Neural cell (in vitro differentiated cells): ENCODE results near the gene FOXF2. TPM values are rescaled to one million over a fixed set of nuclear protein-coding genes. Genes with fewer than 3 reads are reported as not detected.

Experiments
- H2AFZ ChIP-seq: fragments of 200-600, 300-800 bp; sonication (generic), shearing (Covaris generic); 2 replicates; pipeline ENCODE4 v1.6.0; 2014; ENCODE audit warnings: low read depth, mild to moderate bottlenecking, antibody characterized with exemption, low read length, moderate library complexity
- H3F3A ChIP-seq: fragments of 200-600 bp; shearing (Covaris generic); 2 replicates; pipeline ENCODE4 v1.6.1; 2016; ENCODE audit warnings: mild to moderate bottlenecking, moderate library complexity, mixed read lengths, antibody characterized with exemption, low read length; ENCODE audit not compliant: insufficient read depth, poor library complexity, severe bottlenecking
- H3K27ac ChIP-seq: fragments of 200-600, 300-800 bp; sonication (generic), shearing (Covaris generic); 2 replicates; pipeline ENCODE4 v1.5.1; 2014; ENCODE audit warnings: mild to moderate bottlenecking, low read length, moderate library complexity
- H3K27me3 ChIP-seq: fragments of 300-800, 200-600 bp; sonication (generic), shearing (Covaris generic); 2 replicates; pipeline ENCODE4 v1.6.0; 2014; ENCODE audit warnings: mild to moderate bottlenecking, low read depth, low read length, moderate library complexity; ENCODE audit not compliant: insufficient read depth
- H3K36me3 ChIP-seq: fragments of 300-800, 200-600 bp; sonication (generic), shearing (Covaris generic); 2 replicates; pipeline ENCODE4 v1.5.1; 2014; ENCODE audit warnings: mild to moderate bottlenecking, antibody characterized with exemption, low read length, moderate library complexity; ENCODE audit not compliant: insufficient read depth
- H3K4me2 ChIP-seq: fragments of 300-800, 200-600 bp; sonication (generic), shearing (Covaris generic); 2 replicates; pipeline ENCODE4 v1.6.0; 2014; ENCODE audit warnings: mild to moderate bottlenecking, low read length
- H3K4me3 ChIP-seq: fragments of 300-800, 200-600 bp; sonication (generic), shearing (Covaris generic); 2 replicates; pipeline ENCODE4 v1.5.1; 2014; ENCODE audit warnings: mild to moderate bottlenecking, low read length, moderate library complexity
- H3K79me2 ChIP-seq: fragments of 200-600 bp; shearing (Covaris generic); replicated peaks from 2 replicates; pipeline ENCODE4 v1.6.0; 2014; ENCODE audit warnings: mild to moderate bottlenecking, low read length, moderate library complexity; ENCODE audit not compliant: insufficient read depth
- H3K9ac ChIP-seq: fragments of 300-800, 200-600 bp; sonication (generic), shearing (Covaris generic); 2 replicates; pipeline ENCODE4 v1.6.1; 2016; ENCODE audit warnings: mild to moderate bottlenecking, low read length, mixed read lengths
- H3K9me2 ChIP-seq: fragments of 200-600 bp; shearing (Covaris generic); 2 replicates; pipeline ENCODE4 v1.6.1; 2016; ENCODE audit warnings: mild to moderate bottlenecking, low read length, mixed read lengths; ENCODE audit not compliant: insufficient read depth
- H3K9me3 ChIP-seq: fragments of 200-600, 300-800 bp; sonication (generic), shearing (Covaris generic); 2 replicates; pipeline ENCODE4 v1.6.1; 2016; ENCODE audit warnings: mild to moderate bottlenecking, mixed run types, low read length, moderate library complexity, mixed read lengths
- H4K20me1 ChIP-seq: fragments of 200-600 bp; shearing (Covaris generic); 2 replicates; pipeline ENCODE4 v1.6.1; 2016; ENCODE audit warnings: mild to moderate bottlenecking, mixed run types; ENCODE audit not compliant: insufficient read depth
- EP300 ChIP-seq: fragments of 450-650 bp; conservative IDR thresholded peaks from 2 replicates; pipeline ENCODE4 v1.6.1; 2014; ENCODE audit warnings: antibody characterized with exemption, mild to moderate bottlenecking, moderate library complexity; ENCODE audit not compliant: poor library complexity, severe bottlenecking
- EZH2 ChIP-seq: fragments of 200-600, 300-800 bp; shearing (Covaris generic), sonication (generic); IDR thresholded peaks from 2 replicates; pipeline ENCODE4 v1.6.1; 2014; ENCODE audit warnings: antibody characterized with exemption, low read length, borderline replicate concordance, mild to moderate bottlenecking; ENCODE audit not compliant: insufficient read depth, poor library complexity, severe bottlenecking
- MXI1 ChIP-seq: fragments of 450-650 bp; conservative IDR thresholded peaks from 2 replicates; pipeline ENCODE4 v1.6.1; 2014; ENCODE audit warnings: antibody characterized with exemption, mild to moderate bottlenecking; ENCODE audit not compliant: poor library complexity, severe bottlenecking
- POLR2AphosphoS5 ChIP-seq: IDR thresholded peaks from 2 replicates; pipeline ENCODE4 v1.6.1; 2012
- RAD21 ChIP-seq: fragments of 450-650 bp; conservative IDR thresholded peaks from 2 replicates; pipeline ENCODE4 v1.6.1; 2014; ENCODE audit warnings: antibody characterized with exemption, mild to moderate bottlenecking, moderate library complexity
- SMC3 ChIP-seq: fragments of 450-650 bp; conservative IDR thresholded peaks from 2 replicates; pipeline ENCODE4 v1.6.1; 2014; ENCODE audit warnings: antibody characterized with exemption, mild to moderate bottlenecking, moderate library complexity; ENCODE audit not compliant: poor library complexity
- TAF1 ChIP-seq: IDR thresholded peaks from 2 replicates; pipeline ENCODE4 v1.6.1; 2012; ENCODE audit warnings: low read depth
- polyA plus RNA-seq: library from polyadenylated mRNA; depleted of rRNA; stranded (reverse); fragments of >200 nt; gene quantifications from 2 replicates; pipeline ENCODE4 v1.2.3, GENCODE V29; 2014
- TF ChIP-seq, protein P1 (sequence below): fragments of 450-650 bp; IDR thresholded peaks from 2 replicates; pipeline ENCODE4 v1.5.1; 2014; ENCODE audit warnings: antibody characterized with exemption, mild to moderate bottlenecking, moderate library complexity; ENCODE audit not compliant: poor library complexity, severe bottlenecking
- TF ChIP-seq, protein P2 (sequence below): IDR thresholded peaks from 2 replicates; pipeline ENCODE4 v1.6.1; 2012; ENCODE audit warnings: borderline replicate concordance

FOXF2 gene
- polyA plus RNA-seq, 1 donor from 2014 or later, result not detected

DNA sequence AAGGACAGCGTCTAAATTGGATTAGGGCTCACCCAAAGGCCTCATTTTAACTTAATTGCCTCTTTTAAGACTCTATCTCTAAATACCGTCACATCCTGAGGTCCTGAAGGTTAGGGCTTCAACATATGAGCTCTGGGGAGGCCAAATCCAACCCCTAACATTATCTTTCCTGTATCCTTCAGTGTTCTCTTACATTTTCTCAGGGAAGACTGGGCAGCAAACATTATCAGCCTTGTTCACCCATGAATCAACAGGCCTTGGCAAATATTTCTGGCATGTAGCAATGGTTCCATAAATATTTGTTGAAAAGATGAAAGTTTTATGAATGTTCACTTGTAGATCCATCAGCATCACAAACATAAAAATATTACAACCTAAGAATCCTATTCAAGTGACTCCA is 24.6 kb upstream of the FOXF2 start:
- no peak overlapping the region for H3K4me3 ChIP-seq
- H3K4me2 ChIP-seq, result no peak overlapping the region
- H2AFZ ChIP-seq, result no peak overlapping the region
- H3F3A ChIP-seq, result no peaks in the 10 kb centered on the region
- no peaks in the 10 kb centered on the region for H3K36me3 ChIP-seq
- no peak overlapping the region for H3K27ac ChIP-seq
- H3K9ac ChIP-seq, result no peak overlapping the region
- H4K20me1 ChIP-seq, result no peaks in the 10 kb centered on the region
- TF ChIP-seq, protein P1, sequence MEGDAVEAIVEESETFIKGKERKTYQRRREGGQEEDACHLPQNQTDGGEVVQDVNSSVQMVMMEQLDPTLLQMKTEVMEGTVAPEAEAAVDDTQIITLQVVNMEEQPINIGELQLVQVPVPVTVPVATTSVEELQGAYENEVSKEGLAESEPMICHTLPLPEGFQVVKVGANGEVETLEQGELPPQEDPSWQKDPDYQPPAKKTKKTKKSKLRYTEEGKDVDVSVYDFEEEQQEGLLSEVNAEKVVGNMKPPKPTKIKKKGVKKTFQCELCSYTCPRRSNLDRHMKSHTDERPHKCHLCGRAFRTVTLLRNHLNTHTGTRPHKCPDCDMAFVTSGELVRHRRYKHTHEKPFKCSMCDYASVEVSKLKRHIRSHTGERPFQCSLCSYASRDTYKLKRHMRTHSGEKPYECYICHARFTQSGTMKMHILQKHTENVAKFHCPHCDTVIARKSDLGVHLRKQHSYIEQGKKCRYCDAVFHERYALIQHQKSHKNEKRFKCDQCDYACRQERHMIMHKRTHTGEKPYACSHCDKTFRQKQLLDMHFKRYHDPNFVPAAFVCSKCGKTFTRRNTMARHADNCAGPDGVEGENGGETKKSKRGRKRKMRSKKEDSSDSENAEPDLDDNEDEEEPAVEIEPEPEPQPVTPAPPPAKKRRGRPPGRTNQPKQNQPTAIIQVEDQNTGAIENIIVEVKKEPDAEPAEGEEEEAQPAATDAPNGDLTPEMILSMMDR, result no peak
- TF ChIP-seq TAF1 (no peak), MXI1 (no peak), POLR2AphosphoS5 (no peak), EZH2 (no peak), EP300 (no peak), SMC3 (no peak), RAD21 (no peak)
- TF ChIP-seq, protein P2, sequence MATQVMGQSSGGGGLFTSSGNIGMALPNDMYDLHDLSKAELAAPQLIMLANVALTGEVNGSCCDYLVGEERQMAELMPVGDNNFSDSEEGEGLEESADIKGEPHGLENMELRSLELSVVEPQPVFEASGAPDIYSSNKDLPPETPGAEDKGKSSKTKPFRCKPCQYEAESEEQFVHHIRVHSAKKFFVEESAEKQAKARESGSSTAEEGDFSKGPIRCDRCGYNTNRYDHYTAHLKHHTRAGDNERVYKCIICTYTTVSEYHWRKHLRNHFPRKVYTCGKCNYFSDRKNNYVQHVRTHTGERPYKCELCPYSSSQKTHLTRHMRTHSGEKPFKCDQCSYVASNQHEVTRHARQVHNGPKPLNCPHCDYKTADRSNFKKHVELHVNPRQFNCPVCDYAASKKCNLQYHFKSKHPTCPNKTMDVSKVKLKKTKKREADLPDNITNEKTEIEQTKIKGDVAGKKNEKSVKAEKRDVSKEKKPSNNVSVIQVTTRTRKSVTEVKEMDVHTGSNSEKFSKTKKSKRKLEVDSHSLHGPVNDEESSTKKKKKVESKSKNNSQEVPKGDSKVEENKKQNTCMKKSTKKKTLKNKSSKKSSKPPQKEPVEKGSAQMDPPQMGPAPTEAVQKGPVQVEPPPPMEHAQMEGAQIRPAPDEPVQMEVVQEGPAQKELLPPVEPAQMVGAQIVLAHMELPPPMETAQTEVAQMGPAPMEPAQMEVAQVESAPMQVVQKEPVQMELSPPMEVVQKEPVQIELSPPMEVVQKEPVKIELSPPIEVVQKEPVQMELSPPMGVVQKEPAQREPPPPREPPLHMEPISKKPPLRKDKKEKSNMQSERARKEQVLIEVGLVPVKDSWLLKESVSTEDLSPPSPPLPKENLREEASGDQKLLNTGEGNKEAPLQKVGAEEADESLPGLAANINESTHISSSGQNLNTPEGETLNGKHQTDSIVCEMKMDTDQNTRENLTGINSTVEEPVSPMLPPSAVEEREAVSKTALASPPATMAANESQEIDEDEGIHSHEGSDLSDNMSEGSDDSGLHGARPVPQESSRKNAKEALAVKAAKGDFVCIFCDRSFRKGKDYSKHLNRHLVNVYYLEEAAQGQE, result no peak
- no peaks in the 10 kb centered on the region for H3K9me3 ChIP-seq
- H3K9me2 ChIP-seq, result no peaks in the 10 kb centered on the region
- no peaks in the 10 kb centered on the region for H3K27me3 ChIP-seq
- no peaks in the 10 kb centered on the region for H3K79me2 ChIP-seq

DNA sequence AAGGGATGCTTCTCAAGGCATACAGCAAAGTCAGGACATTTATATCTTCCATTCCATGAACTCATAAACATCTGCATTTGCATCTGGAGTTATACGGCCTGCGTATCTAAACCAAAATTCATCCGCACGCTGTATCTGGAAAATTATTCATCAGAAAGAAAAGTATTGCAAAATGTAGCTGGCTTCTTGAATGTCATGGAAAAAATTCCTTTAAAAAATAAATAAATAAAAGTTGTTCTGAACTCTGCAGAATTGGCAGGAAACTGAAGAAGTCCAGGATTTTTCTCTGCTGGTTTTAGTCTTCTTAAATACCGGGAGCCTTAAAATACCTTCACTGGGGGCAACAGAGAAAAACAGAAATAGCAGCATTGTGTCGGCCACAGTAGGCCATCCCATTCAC is 23.7 kb upstream of the FOXF2 start:
- H4K20me1 ChIP-seq, result no peaks in the 10 kb centered on the region
- no peak overlapping the region for H3K4me3 ChIP-seq
- no peaks in the 10 kb centered on the region for H3K79me2 ChIP-seq
- H3K9me2 ChIP-seq, result no peaks in the 10 kb centered on the region
- H3K27me3 ChIP-seq, result no peaks in the 10 kb centered on the region
- TF ChIP-seq, protein P2, result no peak
- TF ChIP-seq POLR2AphosphoS5, result no peak
- no peak for TF ChIP-seq EP300
- TF ChIP-seq RAD21, result no peak
- no peak for TF ChIP-seq SMC3
- no peak for TF ChIP-seq EZH2
- TF ChIP-seq MXI1, result no peak
- no peak for TF ChIP-seq TAF1
- TF ChIP-seq, protein P1, result no peak
- H3K36me3 ChIP-seq, result no peaks in the 10 kb centered on the region
- H3F3A ChIP-seq, result no peaks in the 10 kb centered on the region
- no peaks in the 10 kb centered on the region for H3K9me3 ChIP-seq
- H3K9ac ChIP-seq, result no peak overlapping the region
- H3K27ac ChIP-seq, result no peak overlapping the region
- no peak overlapping the region for H2AFZ ChIP-seq
- no peak overlapping the region for H3K4me2 ChIP-seq
